Psoas muscle (tissue), 8 donors: Measurements from ENCODE around the gene FOS. TPM values are rescaled to one million over a fixed set of nuclear protein-coding genes. Genes with fewer than 3 reads are reported as not detected.

Experiments used
- ATAC-seq, 4 donors: fragments of 200-7000 bp; cut with Tn5 transposase; one replicate each; pipeline ENCODE4 v1.9.1; 2020; ENCODE audit warnings: moderate library complexity in 3 of 4, mild to moderate bottlenecking in 2 of 4
- DNase-seq, 2 donors: peaks; one replicate each; pipeline ENCODE4 v3.0.0-alpha.2; 2020
- H3K27ac ChIP-seq: fragments of 200-600 bp; one replicate; pipeline ENCODE4 v1.8.0; 2022
- H3K27me3 ChIP-seq, 3 donors: fragments of 200-600 bp in 1 of 3; one replicate each; pipeline versions ENCODE4 v1.6.1 to v1.8.0; 2013 to 2022; ENCODE audit warnings: low read length in 2 of 3, mild to moderate bottlenecking in 2 of 3, moderate library complexity in 1 of 3; ENCODE audit not compliant: insufficient read depth in 3 of 3
- H3K36me3 ChIP-seq, 2 donors: fragments of 200-600 bp in 1 of 2; one replicate each; pipeline versions ENCODE4 v1.6.1 to v1.8.0; 2013 to 2022; ENCODE audit warnings: low read depth in 1 of 2, mild to moderate bottlenecking in 1 of 2, moderate library complexity in 1 of 2; ENCODE audit not compliant: insufficient read depth in 1 of 2
- H3K4me1 ChIP-seq: fragments of 200-600 bp; one replicate; pipeline ENCODE4 v1.8.0; 2022
- H3K4me3 ChIP-seq: fragments of 200-600 bp; one replicate; pipeline ENCODE4 v1.8.0; 2022; ENCODE audit warnings: mild to moderate bottlenecking
- H3K9me3 ChIP-seq: fragments of 200-600 bp; one replicate; pipeline ENCODE4 v1.8.0; 2022
- CTCF ChIP-seq: fragments of 200-600 bp; IDR thresholded peaks from one replicate; pipeline ENCODE4 v1.8.0; 2022; ENCODE audit warnings: antibody characterized with exemption
- WGBS, 3 donors: extraction: QIAGEN DNeasy Blood & Tissue Kit; methylation state at CpG; one replicate each; pipeline versions ENCODE4 v1.1.6 to v1.1.7; 2013; 5-methylcytosine and 5-hydroxymethylcytosine counted together
- intact Hi-C, 2 donors: fragments of 100-400 bp; cut with DNase I; formaldehyde crosslinking; loops; one replicate each; pipeline versions ENCODE4 v1.11.0 to v1.14.2; 2022
- polyA plus RNA-seq, 3 donors: library from polyadenylated mRNA; stranded (reverse); fragments of 200-250 nt; gene quantifications; one replicate each; pipeline ENCODE4 v1.2.3, GENCODE V29; 2013
- total RNA-seq, 4 donors: library from RNA; stranded (reverse); fragmentation: NEBNext Ultra II Directional in 2 of 4; extraction: Animal tissue kit (Norgen Biotek cat#: 25700) in 2 of 4; gene quantifications; one replicate each; pipeline versions ENCODE4 v1.2.1 to v1.2.4, GENCODE V29; 2021 to 2023
- donor health status: healthy with polysubstance abuse.
- donor health status: DM: no; HTN: no; CAD: no; lungs with moderate emphysema.
- donor health status: Bipolar disorder and iron deficiency.
- donor health status: healthy.
- donor health status: DM: yes; HTN: yes; CAD: no.
- donor health status: DM: no; HTN: no; CAD: no.
- donor health status: DM: no; HTN: no; CAD: no.
- donor health status: DM: yes; HTN: yes; CAD: no.

Gene FOS
- total and polyA plus RNA-seq, 7 donors, result 15.5 to 279 (median 51.0) TPM

- peaks cover 11% of the 10 kb centered on the region for H3K4me1 ChIP-seq
- WGBS, 3 donors, result 53 to 56% (median 55%) methylated on average over 3 of the region's 3 CpGs
- peak overlapping the region; percentile 2 for H3K27ac ChIP-seq
- H3K27me3 ChIP-seq, result no peaks in the 10 kb centered on the region
- no peaks in the 10 kb centered on the region for H3K9me3 ChIP-seq
- ATAC-seq (no peak), DNase-seq (no peak)
- intact Hi-C loops, result no loop called here
- no peaks in the 10 kb centered on the region for H3K36me3 ChIP-seq
- no peak overlapping the region for H3K4me3 ChIP-seq
- TF ChIP-seq CTCF, result no peak
Measured at GRCh38 chr14:75267141-75267721, 11.4 kb upstream of the FOS start.

GRCh38 chr14:75268633-75269550 is 9.7 kb upstream of the FOS start:
- Histone ChIP-seq H3K9me3 (no peaks in the 10 kb centered on the region), H3K4me1 (peaks cover 11% of the 10 kb centered on the region), H3K27me3 (no peaks in the 10 kb centered on the region), H3K4me3 (no peak overlapping the region), H3K36me3 (no peaks in the 10 kb centered on the region), H3K27ac (no peak overlapping the region)
- DNase-seq (no peak), ATAC-seq (no peak)
- 85 to 90% (median 85%) methylated on average over 7 of the region's 7 CpGs for WGBS, 3 donors
- no peak for TF ChIP-seq CTCF
- intact Hi-C loops, result no loop called here

GRCh38 chr14:75271514-75271913 is 7.1 kb upstream of the FOS start:
- no peak for TF ChIP-seq CTCF
- DNase-seq (no peak), ATAC-seq (no peak)
- H3K4me1 ChIP-seq, result peaks cover 18% of the 10 kb centered on the region
- H3K9me3 ChIP-seq, result no peaks in the 10 kb centered on the region
- intact Hi-C loops, result no loop called here
- 94 to 97% (median 97%) methylated on average over 9 of the region's 9 CpGs for WGBS, 3 donors
- H3K36me3 ChIP-seq, result no peaks in the 10 kb centered on the region
- no peaks in the 10 kb centered on the region for H3K27me3 ChIP-seq
- H3K4me3 ChIP-seq, result no peak overlapping the region
- H3K27ac ChIP-seq, result no peak overlapping the region

- no peak overlapping the region for H3K27ac ChIP-seq
- WGBS, 3 donors, result 33 to 56% (median 34%) methylated on average over 13 of the region's 13 CpGs
- ATAC-seq (no peak), DNase-seq (no peak)
- H3K9me3 ChIP-seq, result no peaks in the 10 kb centered on the region
- H3K36me3 ChIP-seq, result no peaks in the 10 kb centered on the region
- intact Hi-C loops, result no loop called here
- peaks cover 9% of the 10 kb centered on the region for H3K4me1 ChIP-seq
- H3K27me3 ChIP-seq, result no peaks in the 10 kb centered on the region
- no peak for TF ChIP-seq CTCF
- no peak overlapping the region for H3K4me3 ChIP-seq
Measured at GRCh38 chr14:75273272-75274049, 5.2 kb upstream of the FOS start.
